NCI-H2227 (cell line): Measurements from ENCODE around the gene CNOT10.
"Not testable (repeated sequence)": the region's sequence is repeated elsewhere in the genome, so short reads cannot be mapped to it uniquely, and the experiment has no call there.

Experiments used
- DNase-seq: peaks from one replicate; lab custom pipeline; 2025; ENCODE audit not compliant: unreplicated experiment; lab: John Stamatoyannopoulos, UW

CNOT10 gene

GRCh38 chr3:32684800-32685542 is at the start of gene CNOT10:
Gene CNOT10, plus strand, starts transcription at chr3:32685188. Its CDS starts 273 bp downstream, at chr3:32685461.
- peak; percentile 93 for DNase-seq

- DNase-seq: no peak
Measured at GRCh38 chr3:32640939-32641338, 44.0 kb upstream of the CNOT10 start.

DNA sequence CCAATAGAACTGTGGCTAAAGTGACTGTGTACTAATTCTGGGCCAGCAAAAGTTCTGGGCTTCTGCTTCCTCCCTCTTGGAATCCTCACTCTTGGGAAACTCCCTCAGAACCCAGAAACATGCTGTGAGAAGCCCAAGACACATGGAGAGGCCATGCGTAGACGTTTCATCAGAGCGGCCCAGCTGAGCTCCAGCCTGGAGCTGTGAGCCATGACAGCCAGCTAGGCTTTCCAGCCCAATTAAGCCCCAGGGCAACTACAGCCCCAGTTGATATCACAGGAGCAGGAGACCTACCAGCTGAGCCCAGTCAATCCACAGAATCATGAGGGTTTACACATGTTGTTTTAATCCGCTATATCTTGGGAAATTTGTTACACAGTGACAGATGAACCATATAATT is 43.6 kb upstream of the CNOT10 start:
- no peak for DNase-seq

- no peak for DNase-seq
Measured at GRCh38 chr3:32643354-32643753, 41.6 kb upstream of the CNOT10 start.

- no peak for DNase-seq
Measured at GRCh38 chr3:32643816-32644215, 41.2 kb upstream of the CNOT10 start.

GRCh38 chr3:32644380-32644779 is 40.6 kb upstream of the CNOT10 start:
- no peak for DNase-seq

GRCh38 chr3:32646761-32647160 is 38.2 kb upstream of the CNOT10 start:
- DNase-seq: no peak

DNA sequence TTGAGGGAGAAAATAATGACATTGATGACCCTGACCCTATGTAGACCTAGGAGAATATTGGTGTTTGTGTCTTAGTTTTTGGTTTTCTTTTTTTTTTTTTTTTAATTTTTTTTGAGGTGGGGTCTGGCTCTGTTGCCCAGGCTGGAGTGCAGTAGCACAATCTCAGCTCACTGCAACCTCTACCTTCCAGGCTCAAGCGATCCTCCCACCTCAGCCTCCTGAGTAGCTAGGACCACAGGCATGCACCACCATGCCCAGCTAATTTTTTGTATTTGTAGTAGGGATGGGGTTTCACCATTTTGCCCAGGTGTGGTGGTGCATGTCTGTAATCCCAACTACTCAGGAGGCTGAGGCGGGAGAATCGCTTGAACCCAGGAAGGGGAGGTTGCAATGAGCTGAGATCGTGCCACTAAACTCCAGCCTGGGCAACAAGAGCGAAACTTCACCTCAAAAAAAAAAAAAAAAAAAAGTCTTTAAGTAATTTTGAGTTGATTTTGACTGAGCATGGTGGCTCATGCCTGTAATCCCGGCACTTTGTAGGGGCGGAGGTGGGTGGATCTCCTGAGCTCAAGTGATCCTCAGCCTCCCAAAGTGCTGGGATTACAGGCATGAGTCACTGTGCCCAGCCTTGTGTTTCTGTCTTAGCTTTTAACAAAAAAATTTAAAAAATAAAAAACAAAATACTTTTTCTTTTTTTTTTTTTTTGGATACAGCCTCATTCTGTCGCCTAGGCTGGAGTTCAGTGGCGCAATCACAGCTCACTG is 32.5 kb upstream of the CNOT10 start:
- not testable (repeated sequence) for DNase-seq

DNA sequence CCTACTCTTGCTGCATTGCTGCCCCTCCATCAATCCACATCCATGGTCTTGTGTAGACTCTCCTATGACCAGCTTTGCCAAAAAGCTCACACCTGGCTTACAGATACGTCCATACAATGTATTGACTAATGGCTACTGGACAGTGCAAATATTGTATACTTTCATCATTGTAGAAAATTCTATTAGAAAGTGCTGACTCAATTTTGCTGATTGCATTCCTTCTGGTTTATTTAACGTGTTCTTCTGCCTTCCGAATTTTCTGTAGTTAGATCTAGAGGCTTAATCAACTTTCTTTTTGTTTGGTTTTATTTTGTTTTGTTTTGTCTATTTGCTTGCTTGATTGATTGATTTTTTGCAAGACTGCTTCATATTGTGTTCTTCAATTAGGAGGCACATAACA is 29.8 kb upstream of the CNOT10 start:
- DNase-seq: no peak

- DNase-seq: no peak
Measured at GRCh38 chr3:32660634-32661033, 24.4 kb upstream of the CNOT10 start.

- DNase-seq: no peak
Measured at GRCh38 chr3:32662647-32663046, 22.3 kb upstream of the CNOT10 start.

- DNase-seq: peak; percentile 22
Measured at GRCh38 chr3:32664630-32665075, 20.3 kb upstream of the CNOT10 start.

DNA sequence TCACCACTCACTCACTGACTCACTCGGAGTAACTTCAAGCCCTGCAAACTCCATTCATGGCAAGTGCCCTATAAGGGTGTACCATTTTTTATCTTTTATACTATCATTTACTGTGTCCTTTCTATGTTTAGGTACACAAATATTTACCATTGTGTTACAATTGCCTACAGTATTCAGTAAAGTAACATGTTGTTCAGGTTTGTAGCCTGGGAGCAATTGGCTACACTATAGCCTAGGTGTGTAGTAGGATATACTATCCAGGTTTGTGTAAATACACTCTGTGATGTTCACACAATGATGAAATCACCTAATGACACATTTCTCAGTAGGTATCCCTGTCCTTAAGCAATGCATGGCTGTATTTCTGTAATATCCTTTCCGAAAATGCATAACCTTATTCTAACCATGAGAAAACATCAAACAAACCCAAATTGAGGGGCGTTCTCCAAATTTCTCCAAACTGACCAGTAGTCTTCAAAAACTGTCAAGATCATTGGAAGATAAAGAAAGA is 17.9 kb upstream of the CNOT10 start:
- DNase-seq: no peak

- not testable (repeated sequence) for DNase-seq
Measured at GRCh38 chr3:32669226-32669625, 15.8 kb upstream of the CNOT10 start.

DNA sequence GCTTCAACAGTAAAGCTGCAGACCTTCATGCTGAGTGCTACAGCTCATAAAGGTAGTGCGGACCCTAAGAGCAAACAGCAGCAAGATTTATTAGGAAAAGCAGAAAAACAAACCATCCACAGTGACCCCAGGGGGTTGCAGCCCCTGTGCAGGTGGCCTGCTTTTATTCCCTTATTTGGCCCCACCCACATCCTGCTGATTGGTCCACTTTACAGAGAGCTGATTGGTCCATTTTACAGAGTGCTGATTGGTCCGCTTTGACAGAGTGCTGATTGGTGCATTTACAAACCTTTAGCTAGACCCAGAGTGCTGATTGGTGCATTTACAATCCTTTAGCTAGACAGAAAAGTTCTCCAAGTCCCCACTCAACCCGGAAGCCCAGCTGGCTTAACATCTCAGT is 11.3 kb upstream of the CNOT10 start:
- not testable (repeated sequence) for DNase-seq

DNA sequence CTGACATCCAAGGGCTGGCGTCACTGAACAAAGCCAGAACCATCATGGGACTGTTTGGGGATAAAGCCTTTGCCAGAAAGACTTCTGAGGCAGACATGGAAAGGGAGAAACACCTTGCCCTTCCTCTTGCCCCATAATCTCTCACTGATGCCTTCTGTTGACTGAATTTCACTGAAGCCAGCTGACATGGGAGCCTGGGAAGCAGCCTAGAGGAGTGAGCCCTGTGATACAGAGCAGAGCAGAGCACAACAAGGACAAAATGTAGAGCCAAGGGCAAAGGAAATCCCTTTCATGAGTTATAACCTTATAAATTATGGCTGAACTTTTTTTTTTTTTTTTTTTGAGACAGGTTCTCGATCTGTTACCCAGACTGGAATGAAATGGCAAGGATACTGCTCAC is 9.8 kb upstream of the CNOT10 start:
- no peak for DNase-seq

DNA sequence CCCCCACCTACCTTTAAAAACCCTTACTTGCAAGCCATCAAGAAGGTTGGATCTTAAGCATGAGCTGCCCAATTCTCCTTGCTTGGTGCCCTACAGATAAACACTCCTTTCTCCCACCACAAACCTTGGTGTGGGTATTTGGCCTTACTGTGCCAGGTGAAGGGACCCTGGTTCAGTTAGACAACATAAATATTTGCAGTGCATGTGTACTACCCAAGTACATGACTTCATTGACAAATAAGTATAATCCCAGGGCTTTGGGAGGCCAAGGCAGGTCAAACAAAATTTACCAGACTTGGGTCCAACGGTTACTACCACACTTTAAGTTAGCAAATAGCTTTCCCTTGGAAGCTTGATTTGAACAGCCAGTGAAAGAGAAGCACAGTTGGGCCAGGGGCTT is 9.3 kb upstream of the CNOT10 start:
- DNase-seq: no peak

DNA sequence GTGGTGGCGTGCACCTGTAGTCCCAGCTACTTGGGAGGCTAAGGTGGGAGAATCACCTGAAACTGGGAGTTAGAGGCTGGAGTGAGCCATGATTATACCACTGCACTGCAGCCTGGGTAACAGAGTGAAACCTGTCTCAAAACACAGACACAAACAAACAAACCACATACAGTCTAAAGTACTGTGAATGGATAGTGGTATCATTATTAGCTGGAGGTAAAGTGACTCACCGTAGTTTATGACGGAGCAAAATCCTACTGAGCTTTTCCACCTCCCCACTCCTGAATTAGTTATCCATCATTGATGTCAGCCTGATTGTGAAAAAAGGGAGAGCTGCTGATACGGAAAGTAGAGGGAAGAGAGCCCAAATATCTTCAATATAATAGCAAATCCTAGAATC is 3.2 kb upstream of the CNOT10 start:
- no peak for DNase-seq

DNA sequence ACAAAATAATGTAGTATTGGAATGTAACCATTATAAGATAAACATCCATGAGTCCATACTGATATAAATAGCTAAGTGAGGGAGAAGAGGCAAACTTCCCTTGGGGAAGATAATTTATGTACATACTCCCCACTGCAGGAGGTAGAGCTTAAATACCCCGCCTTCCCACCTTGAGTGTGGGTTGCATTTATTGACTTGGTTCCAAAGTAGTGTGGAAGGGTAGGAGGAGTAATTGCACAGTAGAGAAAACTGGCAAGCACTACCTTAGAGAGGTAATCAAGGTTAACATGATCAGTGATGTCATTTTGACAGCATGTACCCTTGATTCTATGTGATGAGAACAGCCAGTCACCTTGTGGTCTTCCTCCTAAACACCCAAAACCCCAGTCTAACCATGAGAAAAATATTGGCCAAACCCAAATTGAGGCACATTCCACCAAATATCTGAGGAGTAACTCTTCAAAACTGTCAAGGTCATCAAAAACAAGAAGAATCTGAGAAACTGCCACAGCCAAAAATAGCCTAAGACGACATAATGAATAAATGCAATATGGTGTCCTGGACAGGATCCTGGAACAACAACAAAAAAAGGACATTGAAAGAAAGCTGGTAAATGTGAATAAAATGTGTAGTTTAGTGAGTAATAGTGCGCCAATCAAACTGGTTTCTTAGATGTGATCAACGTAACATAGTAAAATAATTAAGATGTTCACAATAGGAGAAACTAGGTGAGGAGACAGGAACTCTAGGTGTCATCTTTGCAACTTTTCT is 774 bp upstream of the CNOT10 start:
- peak; percentile 11 for DNase-seq

GRCh38 chr3:32685543-32686185 is 676 bp downstream of the CNOT10 start:
- no peak for DNase-seq

DNA sequence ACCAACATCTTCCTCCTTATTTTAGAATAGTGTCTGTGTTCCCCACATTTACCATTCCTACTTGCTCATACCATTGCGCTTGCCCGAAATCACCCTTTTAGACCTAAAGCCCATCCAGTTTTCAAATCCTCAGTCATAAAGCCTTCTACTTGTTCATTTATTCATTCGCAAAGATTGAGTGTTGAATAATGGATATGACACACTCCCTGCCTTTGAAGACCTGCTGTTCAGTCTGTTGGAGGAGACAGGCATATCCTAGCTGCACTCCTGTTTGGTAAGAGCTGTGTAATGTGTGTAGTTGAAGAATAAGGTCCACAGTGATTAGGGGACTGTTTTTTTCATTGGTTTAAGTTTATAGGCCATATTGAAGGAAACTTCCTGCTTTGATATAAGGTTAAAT is 1.7 kb downstream of the CNOT10 start:
- DNase-seq: no peak
